B cell (primary cell): ENCODE data around the gene SLC25A26. TPM values are rescaled to one million over a fixed set of nuclear protein-coding genes. Genes with fewer than 3 reads are reported as not detected.
"Not testable (repeated sequence)": the region's sequence is repeated elsewhere in the genome, so short reads cannot be mapped to it uniquely, and the experiment has no call there.

Experiments used
- ATAC-seq: fragments of 200-7000 bp; cut with Tn5 transposase; one replicate; pipeline ENCODE4 v1.10.0; 2021; ENCODE audit warnings: low read depth, mild to moderate bottlenecking, moderate number of reproducible peaks, moderate library complexity
- CTCF ChIA-PET: fragments of 350-600 bp; sonication (Branson Sonifier 250); formaldehyde crosslinking; loops from one replicate; lab custom pipeline; 2021; ENCODE audit warnings: antibody characterized with exemption, inconsistent platforms; lab: Charles Lee
- POLR2A ChIA-PET: fragments of 350-600 bp; sonication (Branson Sonifier 250); formaldehyde crosslinking; loops from one replicate; lab custom pipeline; 2021; ENCODE audit warnings: antibody characterized with exemption; lab: Charles Lee
- DNase-seq: peaks from one replicate; pipeline ENCODE4 v3.0.0; 2013
- H2AFZ ChIP-seq: 2 replicates; pipeline ENCODE4 v1.6.1; 2012; ENCODE audit warnings: mild to moderate bottlenecking, low read depth, low read length; ENCODE audit not compliant: insufficient read depth, poor library complexity, severe bottlenecking
- H3K27ac ChIP-seq, 2 donors: 1 replicate in 1 of 2; 2 replicates in 1 of 2; pipeline ENCODE4 v1.5.1; 2012 to 2013; ENCODE audit warnings: low read length in 2 of 2, mild to moderate bottlenecking in 2 of 2, moderate library complexity in 1 of 2
- H3K27me3 ChIP-seq, 4 experiments: fragments of 200-600 bp in 1 of 4; sonication (generic) in 1 of 4; replicated peaks in 1 of 4; 1 replicate in 2 of 4; 2 replicates in 2 of 4; pipeline versions ENCODE4 v1.6.1 to v1.7.0; 2013 to 2016; ENCODE audit warnings: low read length in 3 of 4, mild to moderate bottlenecking in 2 of 4, mixed read lengths in 1 of 4, moderate library complexity in 1 of 4; ENCODE audit not compliant: insufficient read depth in 4 of 4, control insufficient read depth in 3 of 4; ENCODE audit errors: control extremely low read depth in 1 of 4
- H3K36me3 ChIP-seq, 2 experiments: replicated peaks in 1 of 2; 1 replicate in 1 of 2; 2 replicates in 1 of 2; pipeline versions ENCODE4 v1.6.1 to v1.7.1; 2013; ENCODE audit warnings: low read length in 1 of 2; ENCODE audit not compliant: insufficient read depth in 2 of 2, control insufficient read depth in 1 of 2; ENCODE audit errors: control extremely low read depth in 1 of 2, extremely low read depth in 1 of 2
- H3K4me1 ChIP-seq, 2 donors: fragments of 200-600 bp in 1 of 2; sonication (generic) in 1 of 2; 1 replicate in 1 of 2; 2 replicates in 1 of 2; pipeline versions ENCODE4 v1.5.1 to v1.6.1; 2013 to 2017; ENCODE audit warnings: low read length in 2 of 2; ENCODE audit not compliant: control insufficient read depth in 2 of 2, insufficient read depth in 2 of 2
- H3K4me2 ChIP-seq: replicated peaks from 2 replicates; pipeline ENCODE3; 2012; ENCODE audit warnings: mild to moderate bottlenecking, low read depth, low read length; ENCODE audit not compliant: poor library complexity, severe bottlenecking
- H3K4me3 ChIP-seq, 5 experiments: fragments of 200-600 bp in 1 of 5; sonication (generic) in 1 of 5; 1 replicate in 3 of 5; 2 replicates in 2 of 5; pipeline versions ENCODE4 v1.5.1 to v1.7.0; 2011 to 2016; ENCODE audit warnings: low read length in 4 of 5, mild to moderate bottlenecking in 4 of 5, low read depth in 2 of 5, control low read depth in 1 of 5, moderate library complexity in 1 of 5; ENCODE audit not compliant: insufficient read depth in 1 of 5; ENCODE audit errors: control extremely low read depth in 1 of 5, extremely low read depth in 1 of 5
- H3K79me2 ChIP-seq: fragments of 200-600 bp; sonication (generic); one replicate; pipeline ENCODE4 v1.6.0; 2016; ENCODE audit warnings: low read length; ENCODE audit not compliant: control insufficient read depth, insufficient read depth
- H3K9ac ChIP-seq: fragments of 200-600 bp; sonication (generic); 2 replicates; pipeline ENCODE4 v1.6.1; 2017; ENCODE audit warnings: mild to moderate bottlenecking, low read length, moderate library complexity
- H3K9me3 ChIP-seq, 3 donors: one replicate each; pipeline versions ENCODE4 v1.6.1 to v1.7.1; 2013; ENCODE audit warnings: low read length in 2 of 3; ENCODE audit not compliant: control insufficient read depth in 2 of 3, insufficient read depth in 1 of 3; ENCODE audit errors: control extremely low read depth in 1 of 3
- H4K20me1 ChIP-seq: 2 replicates; pipeline ENCODE4 v1.6.0; 2012; ENCODE audit warnings: mild to moderate bottlenecking, low read length; ENCODE audit not compliant: insufficient read depth, control insufficient read depth, poor library complexity, severe bottlenecking
- H3K27ac Mint-ChIP-seq: one replicate; pipeline ENCODE4 v1.8.0; 2021; ENCODE audit warnings: mixed read lengths
- H3K27me3 Mint-ChIP-seq: one replicate; pipeline ENCODE4 v1.8.0; 2021; ENCODE audit warnings: mixed read lengths
- H3K4me1 Mint-ChIP-seq: one replicate; pipeline ENCODE4 v1.8.0; 2021; ENCODE audit warnings: mixed read lengths
- H3K4me3 Mint-ChIP-seq: one replicate; pipeline ENCODE4 v1.8.0; 2021; ENCODE audit warnings: mixed read lengths
- H3K9me3 Mint-ChIP-seq: one replicate; pipeline ENCODE4 v1.8.0; 2022; ENCODE audit warnings: mixed read lengths; ENCODE audit not compliant: insufficient read depth
- EZH2 ChIP-seq: IDR thresholded peaks from 2 replicates; pipeline ENCODE4 v1.6.1; 2012; ENCODE audit warnings: borderline replicate concordance, low read depth, mild to moderate bottlenecking, moderate library complexity, low read length; ENCODE audit not compliant: insufficient read depth, poor library complexity, severe bottlenecking
- whole genome bisulfite sequencing: methylation state at CpG from one replicate; pipeline ENCODE4 v1.1.5; 2013; ENCODE audit warnings: missing lambda C conversion rate; ENCODE audit not compliant: insufficient coverage; 5-methylcytosine and 5-hydroxymethylcytosine counted together
- intact Hi-C: fragments of 100-400 bp; cut with micrococcal nuclease; formaldehyde crosslinking; loops from one replicate; pipeline ENCODE4 v1.10.0; 2022
- polyA plus RNA-seq: library from polyadenylated mRNA; depleted of rRNA; stranded (reverse); fragments of >200 nt; gene quantifications from 2 replicates; pipeline ENCODE4 v1.2.3, GENCODE V29; 2012
- total RNA-seq, 2 donors: library from RNA; stranded (reverse); fragments of 120-200 nt in 1 of 2; gene quantifications; 1 replicate in 1 of 2; 2 replicates in 1 of 2; pipeline versions ENCODE4 v1.2.3 to v1.2.4, GENCODE V29; 2013 to 2022
- TF ChIP-seq, protein P1 (sequence below): fragments of 200-600 bp; IDR thresholded peaks from one replicate; pipeline ENCODE4 v1.8.0; 2022; ENCODE audit warnings: antibody characterized with exemption, mild to moderate bottlenecking

SLC25A26 gene
- total and polyA plus RNA-seq, 2 donors (not counting 1 experiment from before 2014, with no cell fraction given) = 22.3 to 23.8 TPM

DNA sequence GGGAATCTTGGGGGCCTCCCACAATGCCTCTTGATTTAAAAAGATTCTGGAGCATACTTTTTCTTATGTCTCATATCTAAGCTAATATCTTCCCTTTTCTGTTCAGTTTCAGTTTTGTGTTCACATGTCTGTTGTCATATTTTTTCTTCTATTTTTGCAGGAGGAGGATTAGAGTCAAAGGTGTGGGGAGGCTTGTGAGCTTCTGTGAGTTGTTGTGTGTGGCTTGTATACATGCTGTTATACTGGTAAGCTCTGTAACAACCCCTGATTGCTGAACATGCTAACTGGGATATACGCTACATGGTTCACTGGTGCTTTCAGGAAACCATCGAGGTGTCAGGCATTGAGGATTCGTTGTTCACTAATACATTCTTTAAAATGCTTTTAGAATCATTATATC lies 83.5 kb downstream of the SLC25A26 start:
- Mint-ChIP-seq H3K9me3 (no peaks in the 10 kb centered on the region), H3K4me1 (peaks cover 48% of the 10 kb centered on the region)

DNA sequence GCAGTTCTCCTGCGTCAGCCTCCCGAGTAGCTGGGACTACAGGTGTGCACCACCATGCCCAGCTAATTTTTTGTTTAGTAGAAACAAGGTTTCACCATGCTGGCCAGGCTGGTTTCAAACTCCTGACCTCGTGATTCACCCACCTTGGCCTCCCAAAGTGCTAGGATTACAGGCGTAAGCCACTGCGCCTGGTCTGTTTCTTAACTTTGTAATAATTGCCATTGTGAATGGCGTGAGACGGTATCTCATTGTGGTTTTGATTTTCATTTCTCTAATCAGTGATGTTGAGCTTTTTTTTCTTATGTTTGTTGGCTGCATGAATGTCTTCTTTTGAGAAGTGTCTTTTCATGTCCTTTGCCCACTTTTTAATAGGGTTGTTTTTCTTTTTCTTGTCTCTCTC lies 85.3 kb downstream of the SLC25A26 start:
- H3K27me3 ChIP-seq, POLR2A ChIA-PET, H3K4me3 Mint-ChIP-seq, H4K20me1 ChIP-seq, DNase-seq, H3K4me3 ChIP-seq, H3K27me3 Mint-ChIP-seq, intact Hi-C loops, H3K9ac ChIP-seq, H3K27ac Mint-ChIP-seq, H3K9me3 Mint-ChIP-seq, H3K9me3 ChIP-seq, H2AFZ ChIP-seq, H3K4me2 ChIP-seq, H3K27ac ChIP-seq, ATAC-seq, H3K36me3 ChIP-seq, CTCF ChIA-PET: not testable (repeated sequence)
- 97% methylated on average over 5 of the region's 7 CpGs for WGBS
- H3K4me1 ChIP-seq = peaks cover 35 to 38% of the 10 kb centered on the region in 2 donors
- H3K79me2 ChIP-seq = peaks cover 36% of the 10 kb centered on the region
- peaks cover 46% of the 10 kb centered on the region for H3K4me1 Mint-ChIP-seq

More for the DNA sequence above, 83.5 kb downstream of the SLC25A26 start:
- ATAC-seq (no peak), DNase-seq (peak; percentile 10)
- POLR2A ChIA-PET = interaction anchor here (1.5 kb wide), 1 partner anchor 17 kb away, joined by 5 read pairs; no protein-coding TSS in a partner anchor
- peak overlapping the region; percentile 44 to 78 for H3K27ac ChIP-seq
- H3K9me3 ChIP-seq = peaks cover 0 to 4% (median 0%) of the 10 kb centered on the region in 3 donors
- no peak for TF ChIP-seq EZH2
- TF ChIP-seq, protein P1, sequence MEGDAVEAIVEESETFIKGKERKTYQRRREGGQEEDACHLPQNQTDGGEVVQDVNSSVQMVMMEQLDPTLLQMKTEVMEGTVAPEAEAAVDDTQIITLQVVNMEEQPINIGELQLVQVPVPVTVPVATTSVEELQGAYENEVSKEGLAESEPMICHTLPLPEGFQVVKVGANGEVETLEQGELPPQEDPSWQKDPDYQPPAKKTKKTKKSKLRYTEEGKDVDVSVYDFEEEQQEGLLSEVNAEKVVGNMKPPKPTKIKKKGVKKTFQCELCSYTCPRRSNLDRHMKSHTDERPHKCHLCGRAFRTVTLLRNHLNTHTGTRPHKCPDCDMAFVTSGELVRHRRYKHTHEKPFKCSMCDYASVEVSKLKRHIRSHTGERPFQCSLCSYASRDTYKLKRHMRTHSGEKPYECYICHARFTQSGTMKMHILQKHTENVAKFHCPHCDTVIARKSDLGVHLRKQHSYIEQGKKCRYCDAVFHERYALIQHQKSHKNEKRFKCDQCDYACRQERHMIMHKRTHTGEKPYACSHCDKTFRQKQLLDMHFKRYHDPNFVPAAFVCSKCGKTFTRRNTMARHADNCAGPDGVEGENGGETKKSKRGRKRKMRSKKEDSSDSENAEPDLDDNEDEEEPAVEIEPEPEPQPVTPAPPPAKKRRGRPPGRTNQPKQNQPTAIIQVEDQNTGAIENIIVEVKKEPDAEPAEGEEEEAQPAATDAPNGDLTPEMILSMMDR = no peak
- peak overlapping the region; percentile 23 for H2AFZ ChIP-seq
- WGBS = no CpG with 5 or more reads among the region's 3 CpGs
- H4K20me1 ChIP-seq = no peaks in the 10 kb centered on the region
- H3K4me3 ChIP-seq = peak overlapping the region in 1 of 5 experiments; percentile 2
- Mint-ChIP-seq H3K27me3 (no peaks in the 10 kb centered on the region), H3K4me3 (peak overlapping the region; percentile 38), H3K27ac (peak overlapping the region; percentile 66)
- no peaks in the 10 kb centered on the region for H3K36me3 ChIP-seq
- CTCF ChIA-PET = interaction anchor here (1.6 kb wide), 1 partner anchor 83 kb away, joined by 3 read pairs; no protein-coding TSS in a partner anchor
- H3K27me3 ChIP-seq = no peaks in the 10 kb centered on the region
- H3K4me2 ChIP-seq = peak overlapping the region; percentile 61
- peak overlapping the region; percentile 39 for H3K9ac ChIP-seq
- intact Hi-C loops = loop anchor here (5.0 kb wide), 1 partner anchor 198 kb away; the partner anchor contains the start of gene LRIG1
- H3K79me2 ChIP-seq = peaks cover 29% of the 10 kb centered on the region
- H3K4me1 ChIP-seq = peaks cover 35 to 39% of the 10 kb centered on the region in 2 donors

DNA sequence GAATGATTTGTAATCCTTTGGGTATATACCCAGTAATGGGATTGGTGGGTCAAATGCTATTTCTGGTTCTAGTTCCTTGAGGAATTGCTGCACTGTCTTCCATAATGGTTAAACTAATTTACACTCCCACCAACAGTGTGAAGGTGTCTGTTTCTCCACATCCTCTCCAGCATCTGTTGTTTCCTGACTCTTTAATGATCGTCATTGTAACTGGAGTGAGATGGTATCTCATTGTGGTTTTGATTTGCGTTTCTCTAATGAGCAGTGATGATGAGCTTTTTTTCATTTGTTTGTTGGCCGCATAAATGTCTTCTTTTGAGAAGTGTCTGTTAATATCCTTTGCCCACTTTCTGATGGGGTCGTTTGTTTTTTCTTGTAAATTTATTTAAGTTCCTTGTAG lies 86.2 kb downstream of the SLC25A26 start:
- H3K4me3 ChIP-seq, H3K27ac ChIP-seq, H3K9me3 ChIP-seq, DNase-seq, H3K27ac Mint-ChIP-seq, H4K20me1 ChIP-seq, H3K9me3 Mint-ChIP-seq, H3K27me3 Mint-ChIP-seq, intact Hi-C loops, H3K4me2 ChIP-seq, ATAC-seq, H3K36me3 ChIP-seq, H3K9ac ChIP-seq, CTCF ChIA-PET, POLR2A ChIA-PET, H2AFZ ChIP-seq, H3K4me3 Mint-ChIP-seq, H3K27me3 ChIP-seq: not testable (repeated sequence)
- peaks cover 39% of the 10 kb centered on the region for H3K4me1 Mint-ChIP-seq
- H3K4me1 ChIP-seq = peaks cover 29 to 34% of the 10 kb centered on the region in 2 donors
- WGBS = 100% methylated on average over 1 of the region's 4 CpGs
- peaks cover 45% of the 10 kb centered on the region for H3K79me2 ChIP-seq
